ENCODE measurements around the gene TCF20. TPM values are rescaled to one million over a fixed set of nuclear protein-coding genes. Genes with fewer than 3 reads are reported as not detected.
A peak's percentile ranks its signal among the peaks of the same experiment; 100 is the strongest.

The TCF20 gene
- total and polyA plus RNA-seq, 5 donors from 2014 or later: 1.4 to 101 (median 2.1) TPM

DNA sequence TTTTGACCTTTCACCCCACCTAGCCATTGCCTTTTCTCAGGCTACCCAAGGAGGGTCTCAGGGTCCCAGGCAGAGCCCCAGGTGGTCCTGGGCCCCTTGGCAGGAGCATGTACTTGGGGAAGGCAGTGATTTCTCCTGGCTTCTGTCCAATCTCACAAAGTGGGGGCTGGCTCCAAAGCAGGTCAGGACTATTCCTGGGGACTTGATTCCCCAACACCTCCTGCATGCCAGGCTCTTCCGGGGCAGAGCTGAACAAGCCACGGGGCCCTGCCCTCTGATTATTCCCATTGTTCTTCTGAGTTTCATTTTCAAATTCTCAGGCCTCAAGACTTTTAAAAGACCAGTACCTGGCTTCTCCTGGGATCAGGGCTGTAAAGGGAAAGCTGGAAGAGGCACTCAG lies 1.5 kb upstream of the TCF20 start:
- Mint-ChIP-seq H3K36me3 (peaks cover under 1% of the 10 kb centered on the region), H3K4me3 (peak overlapping the region; percentile 58 to 91 (median 84)), H3K27me3 (no peaks in the 10 kb centered on the region), H3K9me3 (peaks cover 0 to 3% (median 0%) of the 10 kb centered on the region in 7 donors), H3K4me1 (peaks cover 8 to 37% (median 21%) of the 10 kb centered on the region in 4 donors), H3K27ac (peak overlapping the region in 1 of 3 donors; percentile 71)
- no peak for ATAC-seq (ENCODE audit: low read depth in 2 of 2)
- H3K36me3 ChIP-seq (ENCODE audit: control insufficient read depth, insufficient read depth, low read length): no peaks in the 10 kb centered on the region
- no peaks in the 10 kb centered on the region for H3K9me3 ChIP-seq (ENCODE audit: control insufficient read depth in 2 of 2, low read length in 2 of 2)
- H3K27me3 ChIP-seq (ENCODE audit: control insufficient read depth, insufficient read depth, low read length): no peaks in the 10 kb centered on the region
- no peak overlapping the region for H3K27ac ChIP-seq (ENCODE audit: insufficient read depth, low read length, poor library complexity, severe bottlenecking)
- peaks cover 28% of the 10 kb centered on the region for H3K4me1 ChIP-seq (ENCODE audit: control insufficient read depth, insufficient read depth, low read length, poor library complexity, severe bottlenecking)
- H3K4me3 ChIP-seq (ENCODE audit: low read depth, low read length): no peak overlapping the region
- no peak for DNase-seq

GRCh38 chr22:42271191-42271813 lies 849 bp upstream of the TCF20 start:
- Histone ChIP-seq H3K4me1 (ENCODE audit: control insufficient read depth, insufficient read depth, low read length, poor library complexity, severe bottlenecking) (peaks cover 34% of the 10 kb centered on the region), H3K36me3 (ENCODE audit: control insufficient read depth, insufficient read depth, low read length) (no peaks in the 10 kb centered on the region), H3K27ac (ENCODE audit: insufficient read depth, low read length, poor library complexity, severe bottlenecking) (peak overlapping the region; percentile 85), H3K4me3 (ENCODE audit: low read depth, low read length) (no peak overlapping the region), H3K27me3 (ENCODE audit: control insufficient read depth, insufficient read depth, low read length) (no peaks in the 10 kb centered on the region), H3K9me3 (ENCODE audit: control insufficient read depth in 2 of 2, low read length in 2 of 2) (no peaks in the 10 kb centered on the region)
- Mint-ChIP-seq H3K36me3 (no peaks in the 10 kb centered on the region), H3K9me3 (peaks cover 0 to 3% (median 0%) of the 10 kb centered on the region in 7 donors), H3K27me3 (no peaks in the 10 kb centered on the region), H3K27ac (peak overlapping the region; percentile 71 to 82 (median 71)), H3K4me1 (peaks cover 8 to 41% (median 24%) of the 10 kb centered on the region in 4 donors), H3K4me3 (peak overlapping the region; percentile 83 to 91 (median 84))
- ATAC-seq (ENCODE audit: low read depth in 2 of 2) (no peak), DNase-seq (no peak)

DNA sequence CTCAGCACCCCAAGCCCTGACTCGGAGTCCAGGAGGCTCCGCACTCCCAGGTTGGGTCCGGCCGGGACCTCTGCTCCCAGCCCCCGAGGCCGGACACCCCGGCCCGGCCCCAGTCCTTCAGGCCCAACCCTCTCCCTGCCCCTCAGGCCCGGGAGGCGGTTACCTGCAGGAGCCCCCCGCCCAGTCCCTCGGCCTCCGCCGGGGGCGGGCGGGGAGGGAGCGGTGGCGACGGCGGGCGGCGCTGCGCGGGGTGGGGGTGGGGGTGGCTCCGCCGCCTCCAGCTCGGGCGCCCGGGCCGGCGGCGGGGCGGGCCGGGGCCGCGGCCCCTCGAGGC lies 310 bp downstream of the TCF20 start:
- Histone ChIP-seq H3K27ac (ENCODE audit: insufficient read depth, low read length, poor library complexity, severe bottlenecking) (peak overlapping the region; percentile 85), H3K4me3 (ENCODE audit: low read depth, low read length) (no peak overlapping the region)
- no peaks in the 10 kb centered on the region for H3K27me3 Mint-ChIP-seq

DNA sequence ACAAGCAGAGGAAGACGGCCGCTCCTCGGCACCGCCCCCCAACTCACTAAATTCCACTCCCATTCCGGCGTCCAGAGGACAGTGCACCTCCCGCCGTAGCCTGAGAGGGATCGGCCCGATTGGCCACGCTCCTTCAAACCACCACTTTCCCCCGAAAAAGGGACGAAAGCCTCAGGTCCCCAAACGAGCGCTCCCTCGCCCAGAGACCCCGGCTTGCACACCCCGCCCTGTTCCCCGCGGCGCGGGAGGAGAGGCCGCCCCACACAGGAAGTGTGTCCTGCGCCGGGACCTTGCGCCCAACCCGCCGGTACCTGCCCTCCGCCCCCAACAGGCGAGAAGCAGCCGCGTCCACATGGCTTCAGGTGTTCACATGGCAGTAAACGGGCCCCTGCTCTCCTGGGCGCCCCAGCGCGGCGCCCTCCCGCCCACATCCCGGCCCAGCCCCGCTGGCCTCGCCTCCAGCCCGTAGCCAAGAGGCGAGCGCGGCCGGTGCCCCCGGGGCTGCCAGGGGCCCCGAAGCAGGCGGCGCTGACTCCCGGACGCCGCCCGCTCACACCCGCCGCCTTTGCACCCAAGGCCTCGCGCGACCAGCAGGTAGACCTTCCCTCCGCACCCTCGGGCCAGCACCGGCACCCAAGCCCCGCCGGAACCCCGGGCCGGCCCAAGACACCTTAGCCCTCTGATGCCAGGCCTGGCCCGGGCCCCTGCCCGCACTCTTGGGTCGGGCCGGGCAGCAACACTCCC lies 849 bp downstream of the TCF20 start:
- no peaks in the 10 kb centered on the region for H3K27me3 Mint-ChIP-seq
- Histone ChIP-seq H3K4me3 (ENCODE audit: low read depth, low read length) (peak overlapping the region; percentile 93), H3K27me3 (ENCODE audit: control insufficient read depth, insufficient read depth, low read length) (no peaks in the 10 kb centered on the region), H3K4me1 (ENCODE audit: control insufficient read depth, insufficient read depth, low read length, poor library complexity, severe bottlenecking) (peaks cover 49% of the 10 kb centered on the region), H3K9me3 (ENCODE audit: control insufficient read depth in 2 of 2, low read length in 2 of 2) (no peaks in the 10 kb centered on the region), H3K27ac (ENCODE audit: insufficient read depth, low read length, poor library complexity, severe bottlenecking) (peak overlapping the region; percentile 85), H3K36me3 (ENCODE audit: control insufficient read depth, insufficient read depth, low read length) (no peaks in the 10 kb centered on the region)
- H3K4me3 Mint-ChIP-seq: peak overlapping the region; percentile 93 to 97 (median 96)
- DNase-seq (peak; percentile 68 to 84 (median 73)), ATAC-seq (ENCODE audit: low read depth in 2 of 2) (peak; percentile 69 to 72)
- peaks cover 0 to 3% (median 0%) of the 10 kb centered on the region in 7 donors for H3K9me3 Mint-ChIP-seq
- H3K36me3 Mint-ChIP-seq: no peaks in the 10 kb centered on the region
- H3K27ac Mint-ChIP-seq: peak overlapping the region; percentile 86 to 90 (median 89)
- peaks cover 21 to 56% (median 41%) of the 10 kb centered on the region in 4 donors for H3K4me1 Mint-ChIP-seq

More for the DNA sequence above, 310 bp downstream of the TCF20 start:
- H3K36me3 ChIP-seq (ENCODE audit: control insufficient read depth, insufficient read depth, low read length): no peaks in the 10 kb centered on the region
- H3K27me3 ChIP-seq (ENCODE audit: control insufficient read depth, insufficient read depth, low read length): no peaks in the 10 kb centered on the region
- no peak for DNase-seq
- Mint-ChIP-seq H3K9me3 (peaks cover 0 to 3% (median 0%) of the 10 kb centered on the region in 7 donors), H3K4me3 (peak overlapping the region; percentile 82 to 96 (median 88)), H3K36me3 (no peaks in the 10 kb centered on the region), H3K4me1 (peaks cover 15 to 50% (median 36%) of the 10 kb centered on the region in 4 donors), H3K27ac (peak overlapping the region in 2 of 3 donors; percentile 26 to 71)
- no peaks in the 10 kb centered on the region for H3K9me3 ChIP-seq (ENCODE audit: control insufficient read depth in 2 of 2, low read length in 2 of 2)
- H3K4me1 ChIP-seq (ENCODE audit: control insufficient read depth, insufficient read depth, low read length, poor library complexity, severe bottlenecking): peaks cover 45% of the 10 kb centered on the region
- ATAC-seq (ENCODE audit: low read depth in 2 of 2): peak; percentile 46 to 60

DNA sequence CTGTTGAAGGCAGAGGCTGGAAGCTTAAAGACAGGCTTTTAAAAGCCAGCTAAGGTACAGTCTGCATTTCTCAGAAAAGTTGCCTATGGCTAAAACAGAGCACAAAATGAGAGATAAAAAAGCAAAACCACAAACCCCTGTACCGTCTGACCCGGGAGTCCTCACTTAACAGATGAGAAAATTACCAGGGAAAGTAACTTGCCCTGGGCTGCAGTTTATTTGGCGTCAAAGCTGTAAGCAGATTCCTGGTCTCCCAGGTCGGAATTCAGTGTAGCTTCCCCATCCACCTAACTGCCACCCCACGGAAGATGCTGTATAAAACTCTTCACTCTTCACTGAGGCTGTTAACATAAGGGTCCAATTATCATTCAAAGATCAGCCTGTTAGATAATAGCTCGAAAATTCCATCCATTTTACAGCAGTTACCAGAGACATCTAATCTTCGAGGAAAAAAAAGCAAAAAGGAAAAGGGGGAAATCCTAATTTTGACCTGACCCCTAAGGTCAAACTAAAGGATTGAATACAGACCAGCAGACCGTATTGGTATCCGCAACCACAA lies 1.5 kb downstream of the TCF20 start:
- Histone ChIP-seq H3K36me3 (ENCODE audit: control insufficient read depth, insufficient read depth, low read length) (no peaks in the 10 kb centered on the region), H3K27me3 (ENCODE audit: control insufficient read depth, insufficient read depth, low read length) (no peaks in the 10 kb centered on the region), H3K9me3 (ENCODE audit: control insufficient read depth in 2 of 2, low read length in 2 of 2) (no peaks in the 10 kb centered on the region), H3K27ac (ENCODE audit: insufficient read depth, low read length, poor library complexity, severe bottlenecking) (peak overlapping the region; percentile 85), H3K4me1 (ENCODE audit: control insufficient read depth, insufficient read depth, low read length, poor library complexity, severe bottlenecking) (peaks cover 53% of the 10 kb centered on the region), H3K4me3 (ENCODE audit: low read depth, low read length) (peak overlapping the region; percentile 93)
- ATAC-seq (ENCODE audit: low read depth in 2 of 2): no peak
- Mint-ChIP-seq H3K27ac (peak overlapping the region in 2 of 3 donors; percentile 89 to 90), H3K27me3 (no peaks in the 10 kb centered on the region), H3K9me3 (peaks cover 0 to 3% (median 0%) of the 10 kb centered on the region in 7 donors), H3K36me3 (no peaks in the 10 kb centered on the region), H3K4me3 (peak overlapping the region; percentile 93 to 97 (median 96)), H3K4me1 (peaks cover 26 to 62% (median 46%) of the 10 kb centered on the region in 4 donors)
- peak in 1 of 3 donors; percentile 36 for DNase-seq

- Histone ChIP-seq H3K27ac (ENCODE audit: insufficient read depth, low read length, poor library complexity, severe bottlenecking) (no peak overlapping the region), H3K4me1 (ENCODE audit: control insufficient read depth, insufficient read depth, low read length, poor library complexity, severe bottlenecking) (peaks cover 67% of the 10 kb centered on the region), H3K9me3 (ENCODE audit: control insufficient read depth in 2 of 2, low read length in 2 of 2) (no peaks in the 10 kb centered on the region), H3K27me3 (ENCODE audit: control insufficient read depth, insufficient read depth, low read length) (no peaks in the 10 kb centered on the region), H3K36me3 (ENCODE audit: control insufficient read depth, insufficient read depth, low read length) (peaks cover 2% of the 10 kb centered on the region), H3K4me3 (ENCODE audit: low read depth, low read length) (no peak overlapping the region)
- DNase-seq (no peak), ATAC-seq (ENCODE audit: low read depth in 2 of 2) (no peak)
- Mint-ChIP-seq H3K36me3 (no peaks in the 10 kb centered on the region), H3K4me3 (peak overlapping the region; percentile 1 to 74 (median 4)), H3K9me3 (no peaks in the 10 kb centered on the region), H3K4me1 (peaks cover 35 to 89% (median 77%) of the 10 kb centered on the region in 4 donors), H3K27ac (peak overlapping the region; percentile 25 to 77 (median 59)), H3K27me3 (no peaks in the 10 kb centered on the region)
Observed at GRCh38 chr22:42265321-42265720, 5.1 kb downstream of the TCF20 start.

- no peak for DNase-seq
- peak overlapping the region; percentile 27 to 39 (median 35) for H3K27ac Mint-ChIP-seq
- no peaks in the 10 kb centered on the region for H3K36me3 Mint-ChIP-seq
- ATAC-seq (ENCODE audit: low read depth in 2 of 2): no peak
- H3K9me3 Mint-ChIP-seq: no peaks in the 10 kb centered on the region
- no peak overlapping the region for H3K27ac ChIP-seq (ENCODE audit: insufficient read depth, low read length, poor library complexity, severe bottlenecking)
- peaks cover 73% of the 10 kb centered on the region for H3K4me1 ChIP-seq (ENCODE audit: control insufficient read depth, insufficient read depth, low read length, poor library complexity, severe bottlenecking)
- peaks cover 45 to 95% (median 86%) of the 10 kb centered on the region in 4 donors for H3K4me1 Mint-ChIP-seq
- H3K36me3 ChIP-seq (ENCODE audit: control insufficient read depth, insufficient read depth, low read length): peaks cover 2% of the 10 kb centered on the region
- H3K9me3 ChIP-seq (ENCODE audit: control insufficient read depth in 2 of 2, low read length in 2 of 2): no peaks in the 10 kb centered on the region
- peak overlapping the region in 2 of 4 donors; percentile 1 to 42 for H3K4me3 Mint-ChIP-seq
- no peaks in the 10 kb centered on the region for H3K27me3 Mint-ChIP-seq
- no peak overlapping the region for H3K4me3 ChIP-seq (ENCODE audit: low read depth, low read length)
- no peaks in the 10 kb centered on the region for H3K27me3 ChIP-seq (ENCODE audit: control insufficient read depth, insufficient read depth, low read length)
Observed at GRCh38 chr22:42263944-42264343, 6.5 kb downstream of the TCF20 start.

Data from CD4-positive, CD25-positive, alpha-beta regulatory T cell (primary cell).